Upper lobe of right lung (tissue), 1 donor: ENCODE data around the gene CLCN1. TPM values are rescaled to one million over a fixed set of nuclear protein-coding genes. Genes with fewer than 3 reads are reported as not detected.

Experiments
- ATAC-seq: fragments of 200-7000 bp; cut with Tn5 transposase; one replicate; pipeline ENCODE4 v1.9.1; 2020; ENCODE audit warnings: mild to moderate bottlenecking, moderate library complexity
- DNase-seq: peaks from one replicate; pipeline ENCODE4 v3.0.0-alpha.2; 2020
- H3K27ac ChIP-seq: fragments of 200-600 bp; one replicate; pipeline ENCODE4 v1.8.0; 2022
- H3K27me3 ChIP-seq: fragments of 200-600 bp; one replicate; pipeline ENCODE4 v1.8.0; 2022; ENCODE audit warnings: mild to moderate bottlenecking
- H3K36me3 ChIP-seq: fragments of 200-600 bp; one replicate; pipeline ENCODE4 v1.8.0; 2022
- H3K4me1 ChIP-seq: fragments of 200-600 bp; one replicate; pipeline ENCODE4 v1.8.0; 2022
- H3K4me3 ChIP-seq: fragments of 200-600 bp; one replicate; pipeline ENCODE4 v1.8.0; 2022; ENCODE audit warnings: mild to moderate bottlenecking
- H3K9me3 ChIP-seq: fragments of 200-600 bp; one replicate; pipeline ENCODE4 v1.8.0; 2022
- CTCF ChIP-seq: fragments of 200-600 bp; IDR thresholded peaks from one replicate; pipeline ENCODE4 v1.8.0; 2022; ENCODE audit warnings: antibody characterized with exemption
- intact Hi-C: fragments of 100-400 bp; cut with DNase I; formaldehyde crosslinking; loops from one replicate; pipeline ENCODE4 v1.11.0; 2022
- total RNA-seq: library from RNA; stranded (reverse); fragmentation: NEBNext Ultra II Directional; extraction: Animal tissue kit (Norgen Biotek cat#: 25700); gene quantifications from one replicate; pipeline ENCODE4 v1.2.1, GENCODE V29; 2021
- donor health status: DM: no; HTN: yes; CAD: no; lungs with severe emphysema.

CLCN1 gene
- total RNA-seq, 1 donor from 2014 or later, result not detected

GRCh38 chr7:143316492-143316891 is 581 bp downstream of the CLCN1 start:
- Histone ChIP-seq H3K36me3 (no peaks in the 10 kb centered on the region), H3K9me3 (no peaks in the 10 kb centered on the region), H3K27ac (no peak overlapping the region), H3K4me1 (no peaks in the 10 kb centered on the region), H3K27me3 (no peaks in the 10 kb centered on the region), H3K4me3 (no peak overlapping the region)
- DNase-seq, result no peak
- intact Hi-C loops, result no loop called here
- no peak for TF ChIP-seq CTCF
- ATAC-seq, result peak; percentile 54

- Histone ChIP-seq H3K4me1 (no peaks in the 10 kb centered on the region), H3K27me3 (no peaks in the 10 kb centered on the region), H3K9me3 (no peaks in the 10 kb centered on the region), H3K4me3 (no peak overlapping the region), H3K36me3 (no peaks in the 10 kb centered on the region), H3K27ac (no peak overlapping the region)
- ATAC-seq, result peak; percentile 31
- intact Hi-C loops, result no loop called here
- DNase-seq, result no peak
- no peak for TF ChIP-seq CTCF
Measured at GRCh38 chr7:143318661-143319060, 2.8 kb downstream of the CLCN1 start.

- DNase-seq (no peak), ATAC-seq (no peak)
- intact Hi-C loops, result no loop called here
- H3K9me3 ChIP-seq, result no peaks in the 10 kb centered on the region
- no peak overlapping the region for H3K27ac ChIP-seq
- H3K27me3 ChIP-seq, result no peaks in the 10 kb centered on the region
- H3K4me3 ChIP-seq, result no peak overlapping the region
- H3K4me1 ChIP-seq, result no peaks in the 10 kb centered on the region
- TF ChIP-seq CTCF, result no peak
- no peaks in the 10 kb centered on the region for H3K36me3 ChIP-seq
Measured at GRCh38 chr7:143320620-143321019, 4.7 kb downstream of the CLCN1 start.

- intact Hi-C loops, result no loop called here
- H3K27ac ChIP-seq, result no peak overlapping the region
- DNase-seq, result no peak
Measured at GRCh38 chr7:143321242-143321641, 5.3 kb downstream of the CLCN1 start.

GRCh38 chr7:143321734-143322133 is 5.8 kb downstream of the CLCN1 start:
- H3K4me3 ChIP-seq, result no peak overlapping the region
- DNase-seq, result no peak
- no peak overlapping the region for H3K27ac ChIP-seq
- H3K9me3 ChIP-seq, result no peaks in the 10 kb centered on the region
- H3K36me3 ChIP-seq, result no peaks in the 10 kb centered on the region
- TF ChIP-seq CTCF, result no peak
- intact Hi-C loops, result no loop called here
- no peaks in the 10 kb centered on the region for H3K4me1 ChIP-seq
- peak; percentile 85 for ATAC-seq
- no peaks in the 10 kb centered on the region for H3K27me3 ChIP-seq

More at GRCh38 chr7:143321242-143321641, 5.3 kb downstream of the CLCN1 start:
- no peak overlapping the region for H3K4me3 ChIP-seq
- no peak for ATAC-seq
- H3K4me1 ChIP-seq, result no peaks in the 10 kb centered on the region
- H3K9me3 ChIP-seq, result no peaks in the 10 kb centered on the region
- TF ChIP-seq CTCF, result no peak
- no peaks in the 10 kb centered on the region for H3K36me3 ChIP-seq
- no peaks in the 10 kb centered on the region for H3K27me3 ChIP-seq
